GM19099 (cell line): ENCODE data around the gene RIPOR2.

Experiments
- POLR2A ChIP-seq: IDR thresholded peaks from 3 replicates; pipeline ENCODE4 v1.6.1; 2011; ENCODE audit warnings: low read depth; ENCODE audit not compliant: insufficient read length; ENCODE audit errors: extremely low read depth

Gene RIPOR2

DNA sequence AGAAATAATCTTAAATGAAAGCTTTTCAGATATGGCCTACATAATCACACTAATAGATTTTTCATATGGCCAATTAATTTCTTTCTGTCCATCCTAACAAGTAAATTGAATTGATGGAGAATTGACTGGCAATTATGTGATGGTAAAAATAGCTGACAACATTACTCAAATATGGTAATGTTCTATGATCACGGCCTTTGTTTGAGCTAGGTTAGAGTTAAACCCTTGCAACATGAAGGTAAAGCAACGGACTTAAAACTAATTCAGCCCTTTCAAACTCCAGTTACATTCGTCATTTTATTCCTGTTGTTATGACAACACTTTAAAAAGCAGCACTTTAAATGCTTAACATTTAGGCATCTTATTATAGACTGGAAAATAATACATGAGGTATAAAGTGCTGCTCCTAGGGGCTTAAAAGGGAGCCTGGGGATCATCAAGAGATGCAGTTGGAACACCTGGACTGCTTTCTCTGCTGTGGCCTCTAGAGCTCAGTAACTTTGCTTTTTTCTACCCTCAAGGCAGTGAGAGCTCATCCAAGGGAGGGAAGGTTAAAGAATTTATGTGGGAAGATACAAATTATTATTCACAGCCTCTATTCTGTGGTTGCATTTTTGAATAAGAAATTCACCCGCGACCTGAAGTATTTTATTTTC lies 46.9 kb downstream of the RIPOR2 start:
- no peak for TF ChIP-seq POLR2A

GRCh38 chr6:24887545-24888140 lies 48.1 kb downstream of the RIPOR2 start:
- TF ChIP-seq POLR2A = no peak

DNA sequence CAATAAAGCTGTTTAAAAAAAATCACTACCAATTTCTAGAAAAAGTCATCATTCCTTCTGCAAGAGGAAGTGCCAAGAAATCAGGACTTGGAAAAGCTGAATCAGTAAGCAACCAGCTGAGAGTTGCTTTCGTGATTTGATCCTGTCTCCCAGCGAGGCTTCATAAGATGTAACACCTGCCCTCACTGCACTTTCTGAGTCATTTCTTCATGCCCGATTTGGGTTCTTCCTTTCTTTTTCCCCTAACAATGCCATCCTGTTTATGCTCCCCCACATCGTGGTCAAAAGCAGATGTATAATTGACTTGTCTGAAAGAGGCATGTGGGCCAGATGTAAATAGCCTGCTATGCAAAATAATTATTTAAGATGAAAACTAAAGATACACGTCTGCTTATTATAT lies 52.1 kb downstream of the RIPOR2 start:
- no peak for TF ChIP-seq POLR2A

GRCh38 chr6:24882835-24883555 lies 52.8 kb downstream of the RIPOR2 start:
- no peak for TF ChIP-seq POLR2A

DNA sequence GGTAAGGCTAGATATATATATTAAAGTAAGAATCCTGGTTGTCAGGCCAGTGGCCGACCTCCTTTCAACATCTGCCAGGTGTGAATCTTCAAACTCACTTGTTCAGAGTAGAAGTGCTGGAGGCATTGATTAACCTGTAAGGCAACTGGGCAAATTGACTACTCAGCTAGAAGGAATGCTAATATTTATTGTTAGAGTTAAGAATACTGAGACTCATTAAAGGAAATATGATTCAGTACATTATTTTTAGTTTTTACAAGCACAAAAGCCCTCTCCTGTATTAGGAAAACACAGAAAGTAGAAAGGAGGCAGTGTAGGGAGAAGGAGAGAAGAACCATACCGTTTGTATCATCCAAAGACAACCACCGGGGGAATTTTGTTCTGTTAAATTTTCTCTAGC lies 53.5 kb downstream of the RIPOR2 start:
- no peak for TF ChIP-seq POLR2A

DNA sequence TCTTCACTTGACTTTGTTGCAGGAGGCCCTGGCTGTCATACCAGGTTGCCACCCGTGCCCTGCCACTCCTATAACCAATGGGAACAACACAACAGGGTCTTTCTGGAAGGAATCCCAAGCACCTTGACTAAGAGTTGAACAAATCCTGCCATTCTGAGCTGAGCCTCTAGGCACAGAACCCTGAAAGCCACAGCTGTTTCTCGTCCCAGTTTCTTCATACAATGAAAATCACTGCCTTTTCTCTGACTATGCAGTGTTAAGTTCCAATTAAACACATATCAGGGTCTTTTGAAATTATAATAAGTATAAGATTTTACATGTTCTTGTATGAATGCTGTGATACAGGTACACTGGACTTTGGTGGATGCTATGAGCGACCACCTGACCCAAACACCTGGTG lies 54.4 kb downstream of the RIPOR2 start:
- TF ChIP-seq POLR2A = no peak

- no peak for TF ChIP-seq POLR2A
Observed at GRCh38 chr6:24880451-24880850, 55.3 kb downstream of the RIPOR2 start.

- no peak for TF ChIP-seq POLR2A
Observed at GRCh38 chr6:24879351-24879750, 56.4 kb downstream of the RIPOR2 start.

- no peak for TF ChIP-seq POLR2A
Observed at GRCh38 chr6:24876499-24877465, 59.0 kb downstream of the RIPOR2 start.

DNA sequence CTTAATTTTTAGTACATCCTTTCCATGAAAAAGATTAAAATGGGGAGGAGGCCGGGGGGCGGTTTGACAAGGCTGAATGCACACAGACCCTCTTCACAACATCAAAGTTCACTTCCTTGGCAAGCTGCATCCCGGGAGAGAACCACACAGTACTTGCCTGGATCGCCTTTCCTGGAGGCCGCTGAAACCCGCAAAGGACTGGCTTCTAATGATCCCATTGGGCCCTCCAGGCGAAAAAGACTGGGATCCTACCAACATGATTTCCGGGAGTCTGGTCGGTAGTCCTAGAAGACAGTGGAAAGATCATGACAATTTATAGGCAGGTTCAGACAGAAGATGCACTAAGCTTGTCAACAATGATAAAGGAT lies 60.2 kb downstream of the RIPOR2 start:
- TF ChIP-seq POLR2A = no peak

GRCh38 chr6:24874776-24875533 lies 60.8 kb downstream of the RIPOR2 start:
- TF ChIP-seq POLR2A = no peak

DNA sequence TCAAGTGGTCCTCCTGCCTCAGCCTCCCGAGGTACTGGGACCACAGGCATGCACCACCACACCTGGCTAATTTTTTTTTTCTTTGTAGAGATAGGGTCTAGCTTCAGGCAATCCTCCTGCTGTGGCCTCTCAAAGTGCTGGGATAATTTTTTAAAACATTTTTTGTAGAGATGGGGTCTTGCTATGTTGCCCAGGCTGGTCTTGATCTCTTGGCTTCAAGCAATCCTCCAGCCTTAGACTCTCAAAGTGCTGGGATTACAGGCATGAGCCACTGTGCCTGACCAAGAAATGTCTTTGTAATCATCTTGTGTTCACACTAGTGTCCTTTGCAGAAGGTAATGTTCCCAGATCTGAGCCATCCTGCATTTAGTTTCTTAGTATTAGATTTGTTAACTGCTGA lies 61.6 kb downstream of the RIPOR2 start:
- no peak for TF ChIP-seq POLR2A

GRCh38 chr6:24872779-24873178 lies 63.0 kb downstream of the RIPOR2 start:
- no peak for TF ChIP-seq POLR2A

DNA sequence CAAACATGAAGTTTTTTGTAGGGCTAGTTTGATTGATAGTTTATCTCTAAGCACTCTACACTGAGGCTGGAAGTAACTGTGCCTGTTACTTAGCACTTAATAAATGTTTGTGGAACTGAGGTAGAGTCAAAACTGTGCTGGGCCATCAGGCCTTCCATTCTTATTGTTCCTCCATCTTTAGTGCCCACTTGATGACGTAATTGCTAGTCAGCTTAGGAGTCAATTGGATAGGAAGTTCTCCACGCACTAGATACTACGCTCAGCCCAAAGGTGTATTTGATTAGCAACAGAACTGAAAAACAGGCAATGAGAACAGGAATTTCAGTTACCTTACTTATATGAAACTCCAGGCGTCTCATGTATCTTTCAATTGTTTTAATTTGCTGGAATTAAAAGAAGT lies 67.0 kb downstream of the RIPOR2 start:
- no peak for TF ChIP-seq POLR2A
